Pons (tissue), 1 donor: ENCODE measurements around the gene CHST3.

Source experiments
- DNase-seq: peaks from one replicate; pipeline ENCODE4 v3.0.0-alpha.2; 2016; ENCODE audit warnings: low spot score

Gene CHST3

GRCh38 chr10:71950683-71951082 is 13.5 kb upstream of the CHST3 start:
- DNase-seq, result peak; percentile 64

GRCh38 chr10:71952745-71953144 is 11.4 kb upstream of the CHST3 start:
- no peak for DNase-seq

GRCh38 chr10:71957546-71958275 is 6.5 kb upstream of the CHST3 start:
- peak; percentile 43 for DNase-seq

- DNase-seq, result no peak
Observed at GRCh38 chr10:71959526-71959925, 4.7 kb upstream of the CHST3 start.

- DNase-seq, result no peak
Observed at GRCh38 chr10:71961831-71962230, 2.4 kb upstream of the CHST3 start.

GRCh38 chr10:71962901-71963300 is 1.3 kb upstream of the CHST3 start:
- DNase-seq, result no peak

- DNase-seq, result no peak
Observed at GRCh38 chr10:71963351-71964097, 671 bp upstream of the CHST3 start.

GRCh38 chr10:71964743-71965515 is 734 bp downstream of the CHST3 start:
- DNase-seq, result peak; percentile 52

- DNase-seq, result peak; percentile 54
Observed at GRCh38 chr10:71965623-71966022, 1.4 kb downstream of the CHST3 start.

- peak; percentile 33 for DNase-seq
Observed at GRCh38 chr10:71966046-71967004, 2.1 kb downstream of the CHST3 start.

- peak; percentile 6 for DNase-seq
Observed at GRCh38 chr10:71967958-71968357, 3.8 kb downstream of the CHST3 start.

GRCh38 chr10:71968553-71969474 is 4.6 kb downstream of the CHST3 start:
- DNase-seq, result peak; percentile 40

- peak; percentile 24 for DNase-seq
Observed at GRCh38 chr10:71969929-71970328, 5.7 kb downstream of the CHST3 start.

GRCh38 chr10:71970331-71970730 is 6.1 kb downstream of the CHST3 start:
- peak; percentile 44 for DNase-seq

GRCh38 chr10:71970869-71971268 is 6.7 kb downstream of the CHST3 start:
- DNase-seq, result peak; percentile 23

GRCh38 chr10:71971311-71971731 is 7.1 kb downstream of the CHST3 start:
- DNase-seq, result peak; percentile 60

GRCh38 chr10:71971769-71972555 is 7.8 kb downstream of the CHST3 start:
- DNase-seq, result peak; percentile 15

GRCh38 chr10:71972746-71973695 is 8.8 kb downstream of the CHST3 start:
- DNase-seq, result no peak
